H1 (cell line): ENCODE measurements around the gene RIBC2. TPM values are rescaled to one million over a fixed set of nuclear protein-coding genes. Genes with fewer than 3 reads are reported as not detected.

Experiments used
- FOSL1 ChIP-seq: IDR thresholded peaks from 2 replicates; pipeline ENCODE4 v1.6.1; 2011; ENCODE audit warnings: mild to moderate bottlenecking, low read depth, low read length, moderate library complexity; ENCODE audit not compliant: insufficient read depth
- HDAC6 ChIP-seq: IDR thresholded peaks from one replicate; pipeline ENCODE4 v1.7.1; 2012; ENCODE audit warnings: low read depth, mild to moderate bottlenecking, inconsistent platforms, low read length, moderate library complexity
- JUN ChIP-seq: IDR thresholded peaks from 2 replicates; pipeline ENCODE4 v1.6.1; 2011; ENCODE audit warnings: low read depth, mild to moderate bottlenecking, improper control_type of control experiment, low read length
- NANOG ChIP-seq: IDR thresholded peaks from 2 replicates; pipeline ENCODE4 v1.6.1; 2011; ENCODE audit warnings: low read length, low read depth, mild to moderate bottlenecking, inconsistent platforms; ENCODE audit not compliant: insufficient read depth, poor library complexity, severe bottlenecking
- NRF1 ChIP-seq: IDR thresholded peaks from 2 replicates; pipeline ENCODE4 v1.6.1; 2011; ENCODE audit warnings: mild to moderate bottlenecking, low read depth, low read length, improper control_type of control experiment
- RAD21 ChIP-seq, 2 experiments: IDR thresholded peaks in 1 of 2; conservative IDR thresholded peaks in 1 of 2; 2 replicates each; pipeline ENCODE4 v1.6.1; 2011; ENCODE audit warnings: low read depth in 2 of 2, low read length in 2 of 2, improper control_type of control experiment in 1 of 2, inconsistent platforms in 1 of 2, mild to moderate bottlenecking in 1 of 2, moderate library complexity in 1 of 2
- SRF ChIP-seq: IDR thresholded peaks from 2 replicates; pipeline ENCODE4 v1.6.1; 2011; ENCODE audit warnings: mild to moderate bottlenecking, low read depth, low read length, moderate library complexity
- polyA plus RNA-seq, 7 experiments: library from polyadenylated mRNA; depleted of rRNA in 3 of 7; stranded (reverse) in 5 of 7; unstranded in 2 of 7; fragments of >200 nt in 5 of 7; fragments of 200-250 nt in 2 of 7; gene quantifications; 1 replicate in 5 of 7; 2 replicates in 1 of 7; 4 replicates in 1 of 7; pipeline versions ENCODE4 v1.2.1 to v1.2.3, GENCODE V29; 2011 to 2013; ENCODE audit warnings: missing spikeins in 2 of 7, mixed read lengths in 2 of 7
- total RNA-seq: library from RNA; stranded (reverse); fragmentation: NEBNext Ultra II Directional; extraction: Animal tissue kit (Norgen Biotek cat#: 25700); gene quantifications from 2 replicates; pipeline ENCODE4 v1.2.1, GENCODE V29; 2021

Gene RIBC2
- total and polyA plus RNA-seq, 2 of the 8 experiments (the other 6 are each of a cell fraction or from before 2014, with no cell fraction given) = 0.79 to 2.1 TPM

- TF ChIP-seq NRF1 (no peak), FOSL1 (0 out of 2 replicates have a peak, but pooled peaks have one; percentile 23), NANOG (no peak), HDAC6 (no peak), SRF (no peak), RAD21 (IDR thresholded peaks at IDR 0.05 in 1 of 2, conservative IDR thresholded peaks at IDR 0.05 in 1 of 2; ENCODE audit: low read depth in 2 of 2, low read length in 2 of 2) (peak; percentile 73 to 79), JUN (no peak)
Measured at GRCh38 chr22:45397806-45398205, 15.7 kb upstream of the RIBC2 start (continued).
